ENCODE measurements around the gene PLA2G6.

- TF ChIP-seq CTCF (conservative IDR thresholded peaks at IDR 0.05; ENCODE audit: low read length) (no peak), EZH2phosphoT487 (IDR thresholded peaks at IDR 0.05; ENCODE audit: borderline replicate concordance) (no peak)
These were observed 6.0 kb upstream of the PLA2G6 start for GRCh38 chr22:38187413-38188212.

All from Loucy (cell line).